ENCODE measurements around the gene MSRB2. TPM values are rescaled to one million over a fixed set of nuclear protein-coding genes. Genes with fewer than 3 reads are reported as not detected.

MSRB2 gene
- total RNA-seq, 2 donors from 2014 or later: 29.2 to 43.2 TPM

DNA sequence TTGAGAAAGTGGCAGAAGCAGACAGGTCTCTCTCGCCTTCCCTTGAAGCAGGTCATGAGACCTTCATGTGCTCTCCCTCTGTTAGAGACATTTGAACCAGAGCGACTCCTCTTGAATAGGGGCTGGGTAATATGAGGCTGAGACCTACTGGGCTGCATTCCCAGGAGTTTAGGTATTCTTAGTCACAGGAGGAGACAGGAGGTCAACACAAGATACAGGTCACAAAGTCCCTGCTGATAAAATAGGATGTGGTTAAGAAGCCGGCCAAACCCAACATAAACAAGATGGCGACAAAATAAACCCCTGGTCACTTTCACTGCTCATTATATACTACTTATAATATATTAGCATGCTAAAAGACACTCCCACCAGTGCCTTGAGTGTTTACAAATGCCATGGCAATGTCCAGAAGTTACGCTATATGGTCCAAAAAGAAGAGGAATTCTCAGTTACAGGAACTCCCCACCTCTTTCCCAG is 43.5 kb upstream of the MSRB2 start:
- TF ChIP-seq, protein P1, sequence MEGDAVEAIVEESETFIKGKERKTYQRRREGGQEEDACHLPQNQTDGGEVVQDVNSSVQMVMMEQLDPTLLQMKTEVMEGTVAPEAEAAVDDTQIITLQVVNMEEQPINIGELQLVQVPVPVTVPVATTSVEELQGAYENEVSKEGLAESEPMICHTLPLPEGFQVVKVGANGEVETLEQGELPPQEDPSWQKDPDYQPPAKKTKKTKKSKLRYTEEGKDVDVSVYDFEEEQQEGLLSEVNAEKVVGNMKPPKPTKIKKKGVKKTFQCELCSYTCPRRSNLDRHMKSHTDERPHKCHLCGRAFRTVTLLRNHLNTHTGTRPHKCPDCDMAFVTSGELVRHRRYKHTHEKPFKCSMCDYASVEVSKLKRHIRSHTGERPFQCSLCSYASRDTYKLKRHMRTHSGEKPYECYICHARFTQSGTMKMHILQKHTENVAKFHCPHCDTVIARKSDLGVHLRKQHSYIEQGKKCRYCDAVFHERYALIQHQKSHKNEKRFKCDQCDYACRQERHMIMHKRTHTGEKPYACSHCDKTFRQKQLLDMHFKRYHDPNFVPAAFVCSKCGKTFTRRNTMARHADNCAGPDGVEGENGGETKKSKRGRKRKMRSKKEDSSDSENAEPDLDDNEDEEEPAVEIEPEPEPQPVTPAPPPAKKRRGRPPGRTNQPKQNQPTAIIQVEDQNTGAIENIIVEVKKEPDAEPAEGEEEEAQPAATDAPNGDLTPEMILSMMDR (IDR thresholded peaks at IDR 0.05): no peak
- no peaks in the 10 kb centered on the region for H3K36me3 ChIP-seq
- no peaks in the 10 kb centered on the region for H3K27me3 ChIP-seq
- intact Hi-C loops (cut with DNase I): no loop called here
- H3K27ac ChIP-seq: no peak overlapping the region
- DNase-seq: no peak
- H3K4me3 ChIP-seq: no peak overlapping the region
- no peaks in the 10 kb centered on the region for H3K9me3 ChIP-seq
- no peaks in the 10 kb centered on the region for H3K4me1 ChIP-seq
- no peak overlapping the region for H3K9ac ChIP-seq (ENCODE audit: low read depth in 2 of 2, low read length in 2 of 2)

DNA sequence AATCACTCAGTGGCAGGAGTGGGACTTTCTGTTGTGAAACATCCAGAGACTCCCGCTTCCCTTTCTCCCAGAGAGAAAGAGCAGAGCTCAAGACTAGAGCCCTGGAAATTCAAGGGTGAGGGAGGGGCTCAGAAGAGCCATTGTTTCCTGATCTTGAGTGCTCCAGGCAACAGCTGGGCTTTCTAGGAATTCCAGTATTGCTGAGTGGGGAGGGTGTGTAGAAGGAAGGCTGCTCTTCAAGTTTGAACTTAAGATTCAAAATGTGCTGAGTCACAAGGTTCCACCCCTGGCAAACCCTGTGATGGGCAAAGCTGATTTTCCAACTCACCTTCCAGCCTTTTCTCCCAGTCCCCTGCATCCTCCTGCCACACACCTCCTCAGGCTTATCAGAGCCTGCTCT is 42.3 kb upstream of the MSRB2 start:
- DNase-seq: no peak
- no peak overlapping the region for H3K4me3 ChIP-seq
- intact Hi-C loops (cut with DNase I): no loop called here

DNA sequence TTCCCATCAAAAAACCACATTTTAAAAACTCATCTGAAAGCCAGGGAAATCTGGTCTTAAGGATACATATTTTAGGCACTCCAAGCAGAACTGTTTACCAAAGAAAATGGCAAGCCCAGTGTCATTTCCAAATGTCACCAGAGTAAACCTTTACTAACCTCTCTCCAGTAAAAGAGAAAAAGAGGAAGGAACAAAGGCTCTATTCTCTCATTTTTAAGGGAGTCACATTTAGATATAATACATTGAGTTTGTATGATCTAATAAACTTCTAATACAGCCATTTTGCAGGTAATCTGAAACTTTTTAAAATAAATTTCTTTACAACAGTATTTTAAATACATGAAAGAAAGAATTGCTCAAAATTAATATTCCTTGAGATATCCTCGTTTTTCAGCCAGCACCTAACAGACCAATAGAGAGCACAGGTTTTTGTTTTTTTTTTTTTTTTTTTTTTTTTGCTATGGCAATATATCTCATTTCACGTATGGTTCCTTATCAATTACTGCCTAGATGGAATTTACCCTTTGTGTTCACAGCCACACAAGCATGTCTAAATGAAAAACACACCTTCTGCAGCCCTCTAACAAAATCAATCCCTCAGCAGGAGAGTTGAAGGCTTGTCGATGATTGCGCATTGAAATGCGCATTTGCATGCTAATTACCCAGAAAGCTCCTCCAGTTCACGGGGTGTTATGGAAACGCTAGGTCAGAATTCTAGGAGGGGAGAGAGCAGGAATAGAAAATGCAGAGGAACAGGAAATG is 39.8 kb upstream of the MSRB2 start:
- TF ChIP-seq, protein P1 (IDR thresholded peaks at IDR 0.05): no peak
- no peak overlapping the region for H3K4me3 ChIP-seq
- intact Hi-C loops (cut with DNase I): no loop called here
- no peaks in the 10 kb centered on the region for H3K4me1 ChIP-seq
- H3K36me3 ChIP-seq: no peaks in the 10 kb centered on the region
- no peak overlapping the region for H3K27ac ChIP-seq
- H3K9ac ChIP-seq (ENCODE audit: low read depth in 2 of 2, low read length in 2 of 2): no peak overlapping the region
- DNase-seq: no peak
- H3K9me3 ChIP-seq: no peaks in the 10 kb centered on the region
- no peaks in the 10 kb centered on the region for H3K27me3 ChIP-seq

More for the DNA sequence above, 42.3 kb upstream of the MSRB2 start:
- Histone ChIP-seq H3K36me3 (no peaks in the 10 kb centered on the region), H3K27me3 (no peaks in the 10 kb centered on the region), H3K27ac (no peak overlapping the region), H3K9ac (ENCODE audit: low read depth in 2 of 2, low read length in 2 of 2) (no peak overlapping the region), H3K9me3 (no peaks in the 10 kb centered on the region), H3K4me1 (no peaks in the 10 kb centered on the region)
- TF ChIP-seq, protein P1 (IDR thresholded peaks at IDR 0.05): no peak

DNA sequence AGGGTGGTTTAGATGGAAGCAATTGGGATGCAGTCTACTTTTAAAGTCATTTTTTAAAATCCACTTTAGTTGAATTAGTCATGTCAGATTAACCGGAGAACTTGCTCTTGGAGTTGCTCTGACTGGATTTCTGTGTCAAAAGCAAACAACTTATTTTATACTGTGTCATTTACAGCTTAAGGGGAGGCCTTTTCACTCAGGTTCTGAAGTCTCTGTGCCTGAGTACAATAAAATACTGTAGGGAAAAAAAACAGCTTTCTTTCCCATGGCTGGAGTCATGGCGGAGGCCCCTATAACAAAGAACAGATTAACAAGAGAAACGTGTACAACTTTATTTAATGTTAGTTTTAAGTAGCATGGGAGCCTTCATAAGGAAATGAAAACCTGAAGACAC is 39.2 kb upstream of the MSRB2 start:
- Histone ChIP-seq H3K27me3 (no peaks in the 10 kb centered on the region), H3K4me1 (no peaks in the 10 kb centered on the region), H3K9me3 (no peaks in the 10 kb centered on the region), H3K36me3 (no peaks in the 10 kb centered on the region), H3K4me3 (no peak overlapping the region), H3K27ac (no peak overlapping the region), H3K9ac (ENCODE audit: low read depth in 2 of 2, low read length in 2 of 2) (no peak overlapping the region)
- TF ChIP-seq, protein P1 (IDR thresholded peaks at IDR 0.05): no peak
- no peak for DNase-seq
- intact Hi-C loops (cut with DNase I): no loop called here

DNA sequence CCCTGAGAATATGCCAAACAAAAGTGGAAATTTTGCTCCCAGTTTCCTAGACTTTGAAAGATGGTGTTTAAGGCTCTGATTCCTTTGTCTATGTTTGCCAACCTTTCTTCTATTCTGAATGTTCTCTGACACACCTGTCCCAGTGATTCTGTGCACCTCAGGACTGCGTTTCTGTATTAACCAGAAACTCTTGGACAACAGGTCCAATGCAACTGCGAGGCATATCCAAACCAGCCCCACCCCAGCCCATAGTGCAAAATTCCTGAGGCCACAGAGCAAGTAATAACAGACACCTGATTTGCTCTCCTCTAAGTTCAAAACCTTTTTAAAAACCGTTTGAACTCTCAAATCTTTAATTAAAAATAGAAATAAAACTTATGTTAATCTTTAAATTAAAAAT is 37.0 kb upstream of the MSRB2 start:
- H3K9ac ChIP-seq (ENCODE audit: low read depth in 2 of 2, low read length in 2 of 2): no peak overlapping the region
- no peaks in the 10 kb centered on the region for H3K9me3 ChIP-seq
- intact Hi-C loops (cut with DNase I): no loop called here
- no peaks in the 10 kb centered on the region for H3K27me3 ChIP-seq
- no peak overlapping the region for H3K4me3 ChIP-seq
- no peaks in the 10 kb centered on the region for H3K36me3 ChIP-seq
- H3K27ac ChIP-seq: no peak overlapping the region
- no peak for DNase-seq
- no peaks in the 10 kb centered on the region for H3K4me1 ChIP-seq
- TF ChIP-seq, protein P1 (IDR thresholded peaks at IDR 0.05): no peak
